KOPT-K1 (cell line): Measurements from ENCODE around the gene CHD6.

ENCODE experiments used
- H3K27ac ChIP-seq: fragments of 200-600 bp; sonication (generic); 2 replicates; pipeline ENCODE4 v1.5.1; 2016; ENCODE audit warnings: antibody characterized with exemption, mild to moderate bottlenecking, low read depth, low read length; ENCODE audit not compliant: poor library complexity, severe bottlenecking
- H3K36me3 ChIP-seq: fragments of 200-600 bp; sonication (generic); 2 replicates; pipeline ENCODE4 v1.5.1; 2017; ENCODE audit warnings: antibody characterized with exemption, mild to moderate bottlenecking, low read length, moderate library complexity; ENCODE audit not compliant: insufficient read depth
- H3K9me3 ChIP-seq: fragments of 200-600 bp; sonication (generic); 2 replicates; pipeline ENCODE4 v1.5.1; 2017; ENCODE audit warnings: antibody characterized with exemption, low read length, mild to moderate bottlenecking; ENCODE audit not compliant: insufficient read depth, poor library complexity, severe bottlenecking

The CHD6 gene

DNA sequence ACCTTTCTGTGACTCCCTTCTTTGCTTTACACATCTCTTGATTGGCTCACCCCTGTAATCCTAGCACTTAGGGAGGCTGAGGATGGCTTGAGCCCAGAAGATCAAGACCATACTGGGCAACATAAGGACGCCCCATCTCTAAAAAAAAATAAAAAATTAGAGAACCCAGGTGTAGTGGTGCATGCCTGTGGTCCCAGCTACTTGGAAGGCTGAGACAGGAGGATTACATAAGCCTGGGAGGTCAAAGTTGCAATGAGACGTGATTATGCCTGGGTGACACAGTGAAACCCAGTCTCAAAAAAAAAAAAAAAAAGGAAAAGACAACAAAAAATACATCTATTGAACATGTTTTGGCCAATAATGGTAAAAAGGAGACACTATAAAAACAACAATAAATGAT, 37.8 kb downstream of the CHD6 start:
- no peaks in the 10 kb centered on the region for H3K36me3 ChIP-seq
- H3K9me3 ChIP-seq, result peaks cover 25% of the 10 kb centered on the region
- no peak overlapping the region for H3K27ac ChIP-seq

DNA sequence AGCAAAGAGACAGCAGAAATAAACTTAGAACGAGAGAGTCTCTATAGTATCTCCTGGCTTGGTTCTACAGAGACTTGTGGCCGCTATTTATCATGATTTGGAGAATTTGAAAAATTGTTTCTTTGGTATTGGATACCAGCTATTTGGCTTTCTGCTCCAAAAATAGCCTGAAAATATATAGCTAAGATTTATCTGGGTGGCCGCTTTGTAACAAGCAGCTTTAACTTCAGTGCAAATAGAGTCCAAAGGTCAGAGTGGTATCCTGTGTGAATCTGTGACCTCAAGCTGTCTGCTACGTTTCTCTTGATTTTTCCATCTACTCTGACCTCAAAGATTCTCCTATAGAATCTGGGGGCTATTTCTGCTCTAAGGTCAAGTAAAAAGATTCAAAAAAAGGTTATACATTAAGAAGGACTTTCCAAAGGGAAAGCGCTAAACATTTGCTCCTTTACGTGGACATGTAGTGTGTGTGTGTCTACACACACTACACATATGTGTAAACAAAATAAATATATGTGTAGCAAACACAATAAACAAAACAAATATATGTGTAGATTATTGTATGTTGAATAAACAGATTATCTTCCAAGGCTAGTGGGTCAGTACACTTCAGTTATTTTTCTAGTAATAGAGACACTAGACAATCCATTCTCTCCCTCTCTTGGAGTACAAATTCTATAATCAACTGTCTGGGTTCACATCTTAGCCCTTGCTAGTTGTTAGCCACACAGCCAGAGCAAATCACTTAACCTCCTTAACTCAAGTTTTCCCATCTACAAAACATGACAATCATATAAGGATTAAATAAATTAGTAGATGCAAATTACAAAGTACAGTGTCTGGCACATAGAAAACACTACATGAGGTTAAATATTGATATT, 40.8 kb downstream of the CHD6 start:
- Histone ChIP-seq H3K9me3 (peaks cover 26% of the 10 kb centered on the region), H3K36me3 (no peaks in the 10 kb centered on the region), H3K27ac (no peak overlapping the region)

DNA sequence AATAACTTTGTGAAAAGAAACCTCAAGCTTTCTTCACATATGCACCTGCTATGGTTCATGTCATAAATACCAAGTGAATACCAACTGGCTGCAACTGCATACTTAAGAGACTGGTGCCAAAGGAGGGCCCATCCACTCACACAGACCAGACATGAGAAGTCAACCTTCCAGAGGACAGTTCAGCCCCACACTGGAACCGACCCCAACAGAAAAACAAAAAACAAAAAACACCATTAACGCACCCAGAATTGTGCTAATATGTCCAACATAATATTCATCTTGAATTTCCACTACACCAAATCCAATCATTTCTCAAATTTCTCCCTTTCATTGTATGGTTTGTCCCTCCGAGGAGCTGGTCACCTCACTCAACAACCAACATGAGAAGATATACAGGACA, 42.8 kb downstream of the CHD6 start:
- no peak overlapping the region for H3K27ac ChIP-seq
- H3K36me3 ChIP-seq, result no peaks in the 10 kb centered on the region
- H3K9me3 ChIP-seq, result peaks cover 26% of the 10 kb centered on the region

DNA sequence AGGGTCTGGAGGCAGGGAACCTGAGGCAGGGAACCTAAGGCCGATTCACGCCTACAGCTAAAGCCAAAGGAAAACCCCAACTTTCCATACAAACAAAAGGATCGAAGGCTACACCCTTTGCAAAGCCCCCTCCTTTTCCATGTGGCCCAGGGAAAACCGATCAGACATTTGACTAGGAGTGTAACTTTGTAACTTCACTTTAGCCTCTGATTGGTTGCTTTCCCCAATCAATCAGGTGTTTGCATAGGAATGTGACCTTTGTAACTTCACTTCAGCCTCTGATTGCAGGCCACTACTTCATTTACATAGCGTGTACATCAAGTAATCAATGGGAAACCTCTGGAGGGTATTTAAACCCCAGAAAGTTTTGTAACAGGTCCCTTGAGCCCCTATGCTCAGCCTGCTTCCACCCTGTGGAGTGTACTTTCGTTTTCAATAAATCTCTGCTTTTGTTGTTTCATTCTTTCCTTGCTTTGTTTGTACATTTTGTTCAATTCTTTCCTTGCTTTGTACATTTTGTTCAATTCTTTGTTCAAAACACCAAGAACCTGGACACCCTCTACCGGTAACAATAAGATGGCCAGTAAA, 43.3 kb downstream of the CHD6 start:
- Histone ChIP-seq H3K9me3 (peaks cover 26% of the 10 kb centered on the region), H3K36me3 (no peaks in the 10 kb centered on the region), H3K27ac (no peak overlapping the region)

DNA sequence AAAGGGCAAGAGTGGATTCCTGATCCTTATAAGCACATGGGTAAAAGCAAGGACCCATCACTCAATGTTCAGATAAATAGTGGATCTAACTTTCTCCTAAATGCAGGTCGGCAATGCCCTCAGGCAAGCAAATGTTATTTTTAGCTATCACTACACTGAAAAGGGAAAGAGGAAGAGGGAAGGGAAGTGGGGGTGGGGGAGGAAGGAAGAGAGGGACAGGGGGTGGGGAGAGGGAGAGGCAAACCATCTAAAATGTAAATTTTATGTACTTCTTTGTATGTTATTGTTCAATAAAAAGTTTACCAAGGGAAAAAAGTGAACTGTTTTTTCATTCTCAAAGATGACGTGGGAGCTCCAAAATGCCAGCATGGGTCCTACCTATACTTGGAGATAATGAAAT, 44.2 kb downstream of the CHD6 start:
- Histone ChIP-seq H3K9me3 (peaks cover 26% of the 10 kb centered on the region), H3K36me3 (no peaks in the 10 kb centered on the region), H3K27ac (no peak overlapping the region)

DNA sequence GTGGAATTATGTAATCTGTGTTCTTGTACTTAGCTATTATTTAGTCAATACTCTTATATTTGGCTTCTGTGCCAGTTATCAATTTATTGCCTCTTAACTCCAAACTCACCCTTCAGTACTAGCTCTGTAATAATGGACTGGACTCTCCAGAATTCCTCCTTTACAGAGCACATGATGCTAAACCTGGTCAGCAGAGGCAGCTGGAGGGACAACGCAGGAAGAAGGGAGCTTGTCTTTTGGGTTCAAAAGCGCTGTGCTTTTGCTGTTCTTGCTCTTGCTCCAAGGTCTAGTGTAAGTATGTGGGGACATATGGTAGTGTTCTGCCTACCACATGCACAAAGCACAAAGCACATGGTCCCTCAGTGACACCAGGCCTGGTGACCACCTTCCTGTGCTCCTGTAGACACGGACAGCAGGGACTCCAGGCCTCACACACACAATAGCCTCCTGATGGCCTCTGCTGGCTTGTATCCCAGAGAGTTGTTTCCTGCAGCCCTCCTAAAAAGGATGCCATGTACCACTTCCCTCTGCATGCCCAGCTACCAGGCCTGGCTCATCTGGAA, 46.1 kb downstream of the CHD6 start:
- Histone ChIP-seq H3K36me3 (peaks cover 4% of the 10 kb centered on the region; the same call in 1 of the 2 replicates), H3K27ac (no peak overlapping the region), H3K9me3 (peaks cover 26% of the 10 kb centered on the region)

DNA sequence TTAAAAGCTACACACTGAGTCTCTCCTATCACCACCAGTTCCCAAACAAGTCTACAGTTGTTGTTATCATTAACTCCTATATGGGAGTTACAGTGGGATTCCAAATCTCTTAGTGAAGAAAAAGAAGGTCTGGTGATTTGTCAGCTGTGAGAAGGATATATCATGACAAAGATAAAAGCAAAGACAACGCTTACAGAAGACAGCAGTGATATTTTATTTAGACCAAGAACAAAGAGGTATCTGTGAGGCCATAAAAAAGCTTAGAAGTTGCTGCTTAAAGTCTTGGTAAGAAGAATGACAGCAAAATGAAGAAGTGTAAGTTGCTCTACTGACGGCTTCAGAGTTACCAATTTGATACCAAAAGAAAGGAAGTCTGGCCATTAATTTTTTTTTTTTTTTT, 47.2 kb downstream of the CHD6 start:
- peaks cover 21% of the 10 kb centered on the region for H3K9me3 ChIP-seq
- H3K27ac ChIP-seq, result no peak overlapping the region

DNA sequence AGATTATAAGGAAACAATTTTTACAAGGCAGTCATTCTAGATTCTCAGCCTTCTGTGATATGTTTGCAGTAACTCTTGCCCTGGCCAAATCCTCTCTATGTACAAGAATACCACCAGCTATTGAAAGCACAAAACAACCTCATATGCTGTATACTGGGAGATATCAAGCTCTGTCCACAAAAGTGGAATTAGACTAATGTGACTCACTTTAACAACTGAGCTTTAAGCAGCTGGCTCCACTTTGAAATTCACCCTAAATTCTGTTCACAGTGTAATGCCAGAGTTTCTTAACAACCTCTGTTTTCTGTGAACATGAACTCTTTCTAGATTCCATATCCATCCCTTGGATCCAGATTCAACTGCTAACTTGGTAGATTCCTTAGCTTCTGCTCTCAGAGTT, 47.6 kb downstream of the CHD6 start:
- H3K9me3 ChIP-seq, result peaks cover 16% of the 10 kb centered on the region

More for the DNA sequence above, 47.2 kb downstream of the CHD6 start:
- H3K36me3 ChIP-seq, result peaks cover 12% of the 10 kb centered on the region; the same call in 1 of the 2 replicates

DNA sequence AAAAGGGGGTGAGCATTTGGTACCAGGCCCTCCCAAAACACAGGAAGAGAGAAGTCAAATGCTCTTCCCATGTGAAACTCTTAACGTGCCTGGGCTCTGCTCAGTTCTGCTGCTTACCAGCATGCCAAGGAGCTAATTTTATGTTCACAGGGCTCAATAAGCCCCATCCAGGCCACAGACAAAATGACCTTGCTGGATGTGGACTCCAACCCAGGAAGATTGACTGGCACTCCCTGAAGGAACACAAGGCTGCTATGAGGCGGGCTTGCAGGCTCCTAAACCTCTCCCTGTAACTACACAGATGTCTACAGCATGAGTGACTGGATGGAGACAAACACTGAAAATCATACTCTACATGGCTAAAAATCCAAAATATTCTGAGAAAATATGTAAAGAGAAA, 50.6 kb downstream of the CHD6 start:
- Histone ChIP-seq H3K27ac (no peak overlapping the region), H3K36me3 (peaks cover 13% of the 10 kb centered on the region; the same call in 1 of the 2 replicates), H3K9me3 (no peaks in the 10 kb centered on the region)

More for the DNA sequence above, 47.6 kb downstream of the CHD6 start:
- Histone ChIP-seq H3K36me3 (peaks cover 13% of the 10 kb centered on the region; the same call in 1 of the 2 replicates), H3K27ac (no peak overlapping the region)

DNA sequence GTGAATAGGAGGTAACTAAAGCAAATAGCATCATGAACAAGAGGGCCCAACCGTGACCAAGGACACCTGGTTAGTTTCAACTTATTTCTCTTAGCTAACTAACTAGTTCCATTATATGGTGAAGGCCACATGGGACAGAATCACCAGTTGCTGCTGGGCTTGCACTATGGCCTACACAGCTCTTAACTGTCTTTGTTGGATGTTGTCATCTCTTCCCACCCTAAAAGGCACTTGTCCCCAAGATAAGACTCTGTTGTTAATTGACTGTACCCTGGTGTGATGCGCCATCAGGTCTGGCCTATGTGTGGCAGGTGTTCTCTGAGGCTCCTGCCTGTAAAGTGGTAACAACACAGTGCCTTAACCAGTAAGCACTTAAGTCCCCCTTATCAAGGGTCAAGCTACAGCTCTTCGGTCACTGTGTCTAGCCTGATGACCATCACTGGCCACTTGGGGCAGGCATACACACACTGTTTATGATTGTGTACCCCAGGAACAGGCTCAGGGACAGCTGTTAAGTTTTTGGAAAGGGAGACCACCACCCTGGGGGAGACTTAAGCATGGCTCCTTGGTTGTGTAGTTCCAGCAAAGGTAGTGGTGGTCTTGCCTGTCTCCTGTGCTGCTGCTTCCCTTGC, 51.2 kb downstream of the CHD6 start:
- H3K36me3 ChIP-seq, result peaks cover 13% of the 10 kb centered on the region; the same call in 1 of the 2 replicates
- H3K9me3 ChIP-seq, result no peaks in the 10 kb centered on the region
- no peak overlapping the region for H3K27ac ChIP-seq

DNA sequence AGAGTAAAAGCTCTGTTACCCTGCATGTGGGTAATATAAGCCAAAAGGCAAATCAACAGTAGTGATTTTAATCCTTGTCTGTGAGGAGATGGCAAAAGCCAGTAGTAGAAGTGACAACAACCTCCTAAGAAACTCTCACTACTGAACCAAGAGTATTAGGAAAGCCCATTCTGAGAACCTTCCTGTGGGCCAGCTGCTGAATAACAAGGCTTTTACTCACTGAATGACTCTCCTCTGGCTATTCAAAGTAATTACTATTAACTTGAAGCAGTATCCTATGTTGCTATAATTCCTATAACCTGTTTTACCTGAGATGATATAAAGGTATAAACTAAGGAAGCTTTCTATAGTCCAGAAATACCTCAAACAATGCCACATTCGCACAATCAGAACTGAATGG, 55.1 kb downstream of the CHD6 start:
- peaks cover 12% of the 10 kb centered on the region for H3K9me3 ChIP-seq

DNA sequence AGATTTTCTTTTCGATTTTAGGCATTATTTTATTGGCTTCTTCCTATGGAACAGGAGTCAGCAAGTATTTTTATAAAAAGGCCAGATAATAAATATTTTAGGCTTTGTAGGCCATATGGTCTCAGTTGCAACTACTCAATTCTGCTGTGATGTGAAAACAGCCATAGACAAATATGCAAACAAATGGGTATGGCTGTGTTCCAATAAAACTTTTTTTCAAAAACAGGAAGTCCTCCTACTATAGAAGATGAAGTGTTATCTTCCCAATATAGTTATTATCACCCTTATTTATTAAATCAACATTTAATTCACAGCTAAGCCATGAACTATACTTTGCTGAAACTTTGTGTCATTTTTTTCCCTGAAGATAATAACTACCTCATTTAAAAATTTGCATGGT, 57.2 kb downstream of the CHD6 start:
- peaks cover 33% of the 10 kb centered on the region for H3K9me3 ChIP-seq
- H3K27ac ChIP-seq, result no peak overlapping the region
- peaks cover under 1% of the 10 kb centered on the region; the same call in 1 of the 2 replicates for H3K36me3 ChIP-seq

More for the DNA sequence above, 55.1 kb downstream of the CHD6 start:
- Histone ChIP-seq H3K27ac (no peak overlapping the region), H3K36me3 (peaks cover 13% of the 10 kb centered on the region; the same call in 1 of the 2 replicates)

DNA sequence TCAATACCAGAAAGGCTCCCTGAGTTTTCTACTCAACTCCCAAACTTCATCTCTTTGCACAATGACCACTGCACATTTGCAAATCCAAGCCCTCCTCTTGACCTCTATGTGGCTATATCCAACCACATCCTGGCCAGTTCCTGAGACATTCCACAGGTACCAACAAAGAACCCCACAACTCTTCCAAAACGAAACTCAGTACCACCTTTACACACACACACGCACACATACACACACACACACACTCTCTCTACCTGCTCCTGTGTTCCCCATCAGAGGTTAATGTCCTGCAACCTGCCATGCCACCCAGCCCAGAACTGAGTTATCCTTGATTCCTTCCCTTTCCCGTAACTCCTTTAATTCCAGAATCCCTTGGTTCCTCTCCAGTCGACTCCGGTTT, 58.5 kb downstream of the CHD6 start:
- peaks cover 33% of the 10 kb centered on the region for H3K9me3 ChIP-seq

DNA sequence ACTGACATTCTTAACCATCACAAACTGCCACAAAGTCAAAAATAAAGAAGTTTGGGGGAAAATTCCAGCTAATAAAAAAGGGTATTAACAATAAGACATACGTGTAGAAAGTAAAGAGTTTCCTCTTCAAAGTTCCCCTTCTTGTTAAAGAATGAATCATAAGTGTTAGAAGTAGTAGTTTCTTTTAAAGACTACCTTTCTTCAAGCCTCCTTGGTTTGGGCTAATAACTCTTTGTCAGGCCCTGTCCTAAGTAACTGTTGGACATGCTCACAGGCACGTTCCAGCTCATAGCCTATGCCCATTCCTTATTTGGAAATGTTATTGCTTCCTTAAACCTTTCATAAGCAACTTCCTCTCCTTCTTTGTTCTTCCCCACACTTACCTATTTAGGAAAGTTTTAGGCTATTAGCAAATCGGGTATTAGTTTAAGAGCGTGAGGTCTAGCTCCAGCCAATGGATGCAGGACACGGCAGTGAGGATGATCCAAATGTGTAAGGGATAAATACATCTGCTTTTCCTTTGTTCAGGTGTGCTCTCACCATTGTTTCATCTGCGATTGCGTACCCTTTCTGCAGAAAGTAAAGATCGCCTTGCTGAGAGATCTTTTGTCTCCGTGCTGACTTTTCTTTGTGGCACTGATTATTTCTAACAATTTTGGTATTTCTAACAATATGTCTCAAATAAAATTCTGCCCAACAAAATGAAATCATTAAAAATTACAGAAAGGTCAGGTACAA, 64.9 kb downstream of the CHD6 start:
- Histone ChIP-seq H3K36me3 (peaks cover 19% of the 10 kb centered on the region), H3K27ac (no peak overlapping the region)

More for the DNA sequence above, 58.5 kb downstream of the CHD6 start:
- Histone ChIP-seq H3K27ac (no peak overlapping the region), H3K36me3 (no peaks in the 10 kb centered on the region; the same call in 1 of the 2 replicates)

More for the DNA sequence above, 64.9 kb downstream of the CHD6 start:
- peaks cover 43% of the 10 kb centered on the region for H3K9me3 ChIP-seq
